ENCODE results near the gene BRAT1.

GRCh38 chr7:2555121-2556052, at the start of gene BRAT1:
- TF ChIP-seq, protein P1, sequence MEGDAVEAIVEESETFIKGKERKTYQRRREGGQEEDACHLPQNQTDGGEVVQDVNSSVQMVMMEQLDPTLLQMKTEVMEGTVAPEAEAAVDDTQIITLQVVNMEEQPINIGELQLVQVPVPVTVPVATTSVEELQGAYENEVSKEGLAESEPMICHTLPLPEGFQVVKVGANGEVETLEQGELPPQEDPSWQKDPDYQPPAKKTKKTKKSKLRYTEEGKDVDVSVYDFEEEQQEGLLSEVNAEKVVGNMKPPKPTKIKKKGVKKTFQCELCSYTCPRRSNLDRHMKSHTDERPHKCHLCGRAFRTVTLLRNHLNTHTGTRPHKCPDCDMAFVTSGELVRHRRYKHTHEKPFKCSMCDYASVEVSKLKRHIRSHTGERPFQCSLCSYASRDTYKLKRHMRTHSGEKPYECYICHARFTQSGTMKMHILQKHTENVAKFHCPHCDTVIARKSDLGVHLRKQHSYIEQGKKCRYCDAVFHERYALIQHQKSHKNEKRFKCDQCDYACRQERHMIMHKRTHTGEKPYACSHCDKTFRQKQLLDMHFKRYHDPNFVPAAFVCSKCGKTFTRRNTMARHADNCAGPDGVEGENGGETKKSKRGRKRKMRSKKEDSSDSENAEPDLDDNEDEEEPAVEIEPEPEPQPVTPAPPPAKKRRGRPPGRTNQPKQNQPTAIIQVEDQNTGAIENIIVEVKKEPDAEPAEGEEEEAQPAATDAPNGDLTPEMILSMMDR (IDR thresholded peaks at IDR 0.05): peak in 1 of 3 experiments; percentile 18
- TF ChIP-seq POLR2AphosphoS5 (IDR thresholded peaks at IDR 0.05; ENCODE audit: insufficient read depth in 1 of 2, low read depth in 1 of 2): peak; percentile 79 to 89
- TF ChIP-seq POLR2A (IDR thresholded peaks at IDR 0.05): peak in 1 of 2 donors; percentile 49

Measured in vagina (tissue), 2 donors.